ENCODE data around the gene CYB5A. TPM values are rescaled to one million over a fixed set of nuclear protein-coding genes. Genes with fewer than 3 reads are reported as not detected.

Gene CYB5A
- total and polyA plus RNA-seq, 2 of the 8 experiments (the other 6 are each of a cell fraction or from before 2014, with no cell fraction given): 154 to 195 TPM

- Histone ChIP-seq H3K23ac (ENCODE audit: insufficient read length) (no peak overlapping the region), H3K18ac (ENCODE audit: extremely low read depth, low read length) (no peak overlapping the region; the same call in 1 of the 2 replicates), H3K14ac (ENCODE audit: insufficient read length) (no peak overlapping the region), H2BK20ac (ENCODE audit: low read length) (no peak overlapping the region), H3K79me1 (ENCODE audit: low read depth, low read length) (peaks cover 12% of the 10 kb centered on the region; the same call in 1 of the 2 replicates), H3K4me2 (ENCODE audit: insufficient read depth in 1 of 2, low read depth in 2 of 2, low read length in 2 of 2) (no peak overlapping the region), H2BK120ac (replicated peaks; ENCODE audit: low read depth, low read length) (no peak overlapping the region), H4K91ac (replicated peaks; ENCODE audit: insufficient read length, low read length) (no peak overlapping the region), H4K5ac (ENCODE audit: insufficient read length, low read depth, low read length) (no peak overlapping the region), H2AK5ac (ENCODE audit: low read depth, low read length) (no peak overlapping the region), H2BK15ac (ENCODE audit: low read length) (no peak overlapping the region), H3K27ac (ENCODE audit: low read depth, low read length) (no peak overlapping the region), H3K27me3 (replicated peaks in 1 of 4; ENCODE audit: control insufficient read depth in 3 of 4, extremely low read depth in 1 of 4, insufficient read depth in 3 of 4, low read length in 3 of 4) (no peaks in the 10 kb centered on the region), H3K79me2 (ENCODE audit: control insufficient read depth in 1 of 2, insufficient read depth in 2 of 2, low read length in 2 of 2) (peaks cover 0 to 89% of the 10 kb centered on the region in 2 experiments; a peak in 3 of 4 replicates), H3K23me2 (ENCODE audit: low read depth, low read length) (peaks cover 1% of the 10 kb centered on the region; the same call in 1 of the 2 replicates), H3K9ac (replicated peaks in 1 of 4; ENCODE audit: extremely low read depth in 1 of 4, low read depth in 3 of 4, low read length in 3 of 4) (no peak overlapping the region), H3K9me3 (ENCODE audit: insufficient read depth in 2 of 2, low read depth in 1 of 2, low read length in 1 of 2) (no peaks in the 10 kb centered on the region), H3K4me1 (replicated peaks in 1 of 4; ENCODE audit: control insufficient read depth in 3 of 4, insufficient read depth in 4 of 4, low read length in 3 of 4) (peaks cover 5 to 17% (median 12%) of the 10 kb centered on the region in 4 experiments), H3K4me3 (ENCODE audit: extremely low read depth in 1 of 4, insufficient read depth in 2 of 4, low read depth in 3 of 4, low read length in 4 of 4) (no peak overlapping the region), H3K4ac (replicated peaks; ENCODE audit: insufficient read length, low read depth, low read length) (no peak overlapping the region), H4K20me1 (replicated peaks in 1 of 2; ENCODE audit: control insufficient read depth in 1 of 2, insufficient read depth in 2 of 2, low read length in 2 of 2) (no peaks in the 10 kb centered on the region), H2BK12ac (ENCODE audit: low read depth, low read length) (no peak overlapping the region), H4K8ac (ENCODE audit: extremely low read depth, insufficient read depth, low read length) (no peak overlapping the region), H3K36me3 (ENCODE audit: control insufficient read depth in 2 of 4, insufficient read depth in 4 of 4, low read length in 3 of 4) (no peaks in the 10 kb centered on the region), H2BK5ac (ENCODE audit: low read depth, low read length) (no peak overlapping the region), H2AFZ (ENCODE audit: low read length) (no peak overlapping the region), H3K56ac (replicated peaks; ENCODE audit: insufficient read length, low read depth, low read length) (no peak overlapping the region)
- TF ChIP-seq, protein P1, sequence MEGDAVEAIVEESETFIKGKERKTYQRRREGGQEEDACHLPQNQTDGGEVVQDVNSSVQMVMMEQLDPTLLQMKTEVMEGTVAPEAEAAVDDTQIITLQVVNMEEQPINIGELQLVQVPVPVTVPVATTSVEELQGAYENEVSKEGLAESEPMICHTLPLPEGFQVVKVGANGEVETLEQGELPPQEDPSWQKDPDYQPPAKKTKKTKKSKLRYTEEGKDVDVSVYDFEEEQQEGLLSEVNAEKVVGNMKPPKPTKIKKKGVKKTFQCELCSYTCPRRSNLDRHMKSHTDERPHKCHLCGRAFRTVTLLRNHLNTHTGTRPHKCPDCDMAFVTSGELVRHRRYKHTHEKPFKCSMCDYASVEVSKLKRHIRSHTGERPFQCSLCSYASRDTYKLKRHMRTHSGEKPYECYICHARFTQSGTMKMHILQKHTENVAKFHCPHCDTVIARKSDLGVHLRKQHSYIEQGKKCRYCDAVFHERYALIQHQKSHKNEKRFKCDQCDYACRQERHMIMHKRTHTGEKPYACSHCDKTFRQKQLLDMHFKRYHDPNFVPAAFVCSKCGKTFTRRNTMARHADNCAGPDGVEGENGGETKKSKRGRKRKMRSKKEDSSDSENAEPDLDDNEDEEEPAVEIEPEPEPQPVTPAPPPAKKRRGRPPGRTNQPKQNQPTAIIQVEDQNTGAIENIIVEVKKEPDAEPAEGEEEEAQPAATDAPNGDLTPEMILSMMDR (IDR thresholded peaks at IDR 0.05; ENCODE audit: control extremely low read depth in 1 of 3, insufficient read depth in 1 of 3, low read depth in 1 of 3, low read length in 3 of 3): no peak
- TF ChIP-seq ASH2L (IDR thresholded peaks at IDR 0.05; ENCODE audit: low read length) (no peak), CHD2 (IDR thresholded peaks at IDR 0.05; ENCODE audit: low read length) (no peak), SRF (IDR thresholded peaks at IDR 0.05; ENCODE audit: low read depth, low read length) (no peak), EP300 (IDR thresholded peaks at IDR 0.05; ENCODE audit: borderline replicate concordance in 1 of 2, low read depth in 2 of 2, low read length in 2 of 2) (no peak), CTBP2 (IDR thresholded peaks at IDR 0.05; ENCODE audit: borderline replicate concordance, insufficient read depth, insufficient read length, low read length) (no peak), KDM1A (IDR thresholded peaks at IDR 0.05; ENCODE audit: borderline replicate concordance, low read length) (no peak), SIN3A (conservative IDR thresholded peaks at IDR 0.05 in 1 of 2, IDR thresholded peaks at IDR 0.05 in 1 of 2; ENCODE audit: low read depth in 1 of 2, low read length in 2 of 2) (no peak)
- ChIA-PET CTCF (ENCODE audit: partially characterized antibody) (interaction anchor here (0.7 to 2.0 kb wide), 4 partner anchors 13 to 53 kb away, joined by 3 to 4 read pairs (median 3); no protein-coding TSS in a partner anchor), POLR2A (ENCODE audit: partially characterized antibody) (no interaction called here)
- DNase-seq (ENCODE audit: low read depth in 1 of 2, low spot score in 2 of 2): no peak
- 95% methylated on average over 10 of the region's 10 CpGs; no CpG with 5 or more reads in 1 of the 2 experiments for WGBS, 2 experiments (ENCODE audit: extremely low coverage in 1 of 2, insufficient coverage in 1 of 2, insufficient read length in 1 of 2, insufficient replicate concordance in 2 of 2, low coverage in 1 of 2, low lambda C conversion rate in 2 of 2, missing lambda C conversion rate in 1 of 2)
- FAIRE-seq: no peak
These were observed 15.2 kb downstream of the CYB5A start for GRCh38 chr18:74276609-74277008.

All from H1 (cell line).